ENCODE measurements around the gene CACNA1H. TPM values are rescaled to one million over a fixed set of nuclear protein-coding genes. Genes with fewer than 3 reads are reported as not detected.

CACNA1H gene
- total and polyA plus RNA-seq, 9 of the 15 experiments (the other 6 are each of a cell fraction or from before 2014, with no cell fraction given), result 0.10 to 0.18 TPM; not detected in 7

DNA sequence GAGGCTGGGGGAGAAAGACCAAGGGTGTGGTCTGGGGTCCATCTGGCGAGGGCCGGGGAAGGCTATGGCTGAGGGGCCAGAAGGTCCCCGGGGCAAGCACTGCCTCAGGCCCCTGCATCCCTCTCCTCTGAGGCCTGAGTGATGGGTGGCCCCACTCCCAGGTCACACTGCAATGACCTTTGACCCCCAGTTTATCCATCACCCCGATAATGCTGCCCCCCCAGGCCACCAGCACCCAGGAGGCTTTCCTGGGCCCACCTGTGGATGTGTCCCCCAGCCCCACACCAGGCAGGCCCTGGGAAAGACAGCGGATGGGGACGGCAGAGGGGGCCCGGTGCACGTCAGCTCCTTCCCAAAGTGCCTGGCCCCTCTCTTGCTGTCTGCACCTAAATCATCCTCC, 22.5 kb upstream of the CACNA1H start:
- in situ Hi-C loops (cut with MboI) (no loop called here), intact Hi-C loops (cut with micrococcal nuclease) (no loop called here)
- TF ChIP-seq ARHGAP35 (IDR thresholded peaks at IDR 0.05; ENCODE audit: partially characterized antibody) (no peak), TFAM (CRISPR knock-in tag; conservative IDR thresholded peaks at IDR 0.05) (no peak), ZNF764 (CRISPR knock-in tag; IDR thresholded peaks at IDR 0.05; ENCODE audit: low read depth) (no peak), CC2D1A (IDR thresholded peaks at IDR 0.05) (no peak), NR2C2 (CRISPR knock-in tag; IDR thresholded peaks at IDR 0.05) (peak; percentile 43; the same call in 1 of the 2 replicates), NR2C2 (tag; IDR thresholded peaks at IDR 0.05) (no peak), NR2C1 (IDR thresholded peaks at IDR 0.05) (peak; percentile 77), NR2C1 (tag; IDR thresholded peaks at IDR 0.05) (peak; percentile 82), GATAD2B (IDR thresholded peaks at IDR 0.05; ENCODE audit: borderline replicate concordance) (no peak), MYC (IDR thresholded peaks at IDR 0.05; ENCODE audit: low read depth, low read length) (no peak), MYC (CRISPR knock-in tag; IDR thresholded peaks at IDR 0.05; ENCODE audit: borderline replicate concordance, low read depth) (no peak)
- TF ChIP-seq, protein P1, sequence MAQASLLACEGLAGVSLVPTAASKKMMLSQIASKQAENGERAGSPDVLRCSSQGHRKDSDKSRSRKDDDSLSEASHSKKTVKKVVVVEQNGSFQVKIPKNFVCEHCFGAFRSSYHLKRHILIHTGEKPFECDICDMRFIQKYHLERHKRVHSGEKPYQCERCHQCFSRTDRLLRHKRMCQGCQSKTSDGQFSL (CRISPR knock-in tag; IDR thresholded peaks at IDR 0.05), result no peak
- TF ChIP-seq, protein P1 (tag; IDR thresholded peaks at IDR 0.05), result no peak
- Histone ChIP-seq H3K4me1 (replicated peaks in 1 of 2; ENCODE audit: control insufficient read depth in 2 of 2, insufficient read depth in 2 of 2, low read length in 2 of 2) (peaks cover 0 to 63% of the 10 kb centered on the region in 2 experiments; a peak in 2 of 5 replicates), H3K4me2 (ENCODE audit: insufficient read depth, low read length) (no peak overlapping the region), H3K79me2 (ENCODE audit: control insufficient read depth, insufficient read depth, low read length) (no peaks in the 10 kb centered on the region), H2AFZ (ENCODE audit: low read depth, low read length) (no peak overlapping the region), H3K4me3 (no peak overlapping the region), H3K36me3 (ENCODE audit: control insufficient read depth, insufficient read depth, low read length) (no peaks in the 10 kb centered on the region), H4K20me1 (replicated peaks; ENCODE audit: control insufficient read depth, insufficient read depth, low read length) (peaks cover 18% of the 10 kb centered on the region), H3K27me3 (ENCODE audit: control insufficient read depth in 2 of 2, insufficient read depth in 2 of 2, low read length in 2 of 2) (peaks cover 0 to 31% of the 10 kb centered on the region in 2 experiments; a peak in 3 of 5 replicates), H3K27ac (ENCODE audit: extremely low read depth, low read depth, low read length) (no peak overlapping the region), H3K9ac (ENCODE audit: insufficient read depth in 1 of 2, low read depth in 2 of 2, low read length in 2 of 2) (no peak overlapping the region), H3K9me1 (ENCODE audit: control insufficient read depth, insufficient read depth, low read length) (no peaks in the 10 kb centered on the region), H3K9me3 (replicated peaks; ENCODE audit: control insufficient read depth, insufficient read depth, low read depth, low read length) (no peaks in the 10 kb centered on the region)
- ChIA-PET CTCF (ENCODE audit: low intra/inter-chr PET ratio) (no interaction called here), POLR2A (interaction anchor here (1.1 kb wide), 1 partner anchor 9 kb away, joined by 3 read pairs; no protein-coding TSS in a partner anchor)
- no peak for FAIRE-seq
- no peak for ATAC-seq
- DNase-seq (ENCODE audit: extremely low read depth in 1 of 4, low spot score in 3 of 4), result no peak
- no TSS peak for BruUV-seq (replicated peaks)
- WGBS (ENCODE audit: insufficient coverage, low coverage, missing lambda C conversion rate), result 13% methylated on average over 7 of the region's 8 CpGs

All from K562 (cell line).